Adrenal gland (tissue), 5 donors: ENCODE measurements around the gene NTRK1.

Source experiments
- CTCF ChIP-seq, 6 experiments: fragments of 450-650 bp in 4 of 6; fragments of 200-600 bp in 2 of 6; sonication (generic) in 1 of 6; IDR thresholded peaks; 1 replicate in 5 of 6; 2 replicates in 1 of 6; pipeline versions ENCODE4 v1.5.1 to v1.8.0; 2016 to 2021; ENCODE audit warnings: antibody characterized with exemption in 6 of 6, mild to moderate bottlenecking in 2 of 6, moderate library complexity in 1 of 6
- POLR2A ChIP-seq, 2 donors: fragments of 450-650 bp; IDR thresholded peaks; one replicate each; pipeline ENCODE4 v1.6.1; 2017; ENCODE audit warnings: antibody characterized with exemption in 2 of 2, mild to moderate bottlenecking in 2 of 2, moderate library complexity in 1 of 2
- donor health status: DM: no; HTN: no; CAD: no.

DNA sequence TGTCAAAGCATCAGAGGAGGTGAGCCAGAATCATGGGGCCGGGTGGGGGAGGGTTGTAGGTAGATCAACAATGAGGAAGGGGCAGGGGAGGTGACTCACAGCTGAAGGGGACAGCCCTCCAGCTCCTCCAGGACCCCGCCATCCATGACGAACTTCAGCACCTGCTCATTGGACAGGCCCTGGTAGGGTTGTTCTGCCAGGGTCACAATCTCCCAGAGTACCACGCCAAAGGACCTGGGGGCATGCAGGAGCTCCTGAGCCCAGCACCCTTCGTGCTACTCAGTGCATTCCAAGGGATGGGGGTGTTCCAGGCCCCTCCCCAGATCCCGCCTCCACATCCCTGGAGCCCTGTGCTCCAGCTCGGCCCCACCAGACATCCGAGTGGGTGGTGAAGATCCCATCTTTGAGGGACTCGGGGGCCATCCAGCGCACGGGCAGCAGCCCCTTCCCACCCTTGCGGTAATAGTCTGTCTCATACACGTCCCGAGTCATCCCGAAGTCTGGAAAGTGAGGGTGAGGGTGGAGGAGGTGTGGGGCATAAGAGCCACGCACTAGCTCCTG, 19.3 kb upstream of the NTRK1 start:
- TF ChIP-seq CTCF (IDR thresholded peaks at IDR 0.05) (no peak), POLR2A (IDR thresholded peaks at IDR 0.05) (no peak)
